CD4-positive, alpha-beta T cell treated with Interferon gamma for 1 hour (primary cell): ENCODE measurements around the gene DYNC1I1.

ENCODE experiments used
- DNase-seq: peaks from one replicate; pipeline ENCODE4 v3.0.0-alpha.2; 2020

Gene DYNC1I1

DNA sequence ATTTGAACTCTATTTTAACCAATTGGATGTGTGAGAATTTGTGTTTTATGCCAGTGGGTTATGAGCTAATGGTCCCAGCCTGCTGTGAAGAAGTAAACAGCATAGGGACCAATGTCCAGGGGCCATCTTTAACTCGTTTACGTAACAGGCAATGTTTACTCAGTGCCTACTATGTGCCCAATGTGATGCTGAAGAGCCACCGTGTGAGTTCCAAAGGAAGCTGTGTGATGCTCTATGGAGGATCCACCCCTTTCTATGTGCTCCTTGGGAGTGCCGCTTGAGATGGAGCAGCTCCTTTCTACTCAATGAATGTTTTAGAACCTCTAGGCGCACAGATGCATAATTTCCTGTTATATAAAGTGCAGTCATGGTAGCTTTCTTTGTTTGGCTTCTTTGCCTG is 21.3 kb downstream of the DYNC1I1 start:
- no peak for DNase-seq

- DNase-seq = no peak
These were observed 22.7 kb downstream of the DYNC1I1 start for GRCh38 chr7:95794917-95795515.

GRCh38 chr7:95796617-95797016 is 24.3 kb downstream of the DYNC1I1 start:
- DNase-seq = no peak

DNA sequence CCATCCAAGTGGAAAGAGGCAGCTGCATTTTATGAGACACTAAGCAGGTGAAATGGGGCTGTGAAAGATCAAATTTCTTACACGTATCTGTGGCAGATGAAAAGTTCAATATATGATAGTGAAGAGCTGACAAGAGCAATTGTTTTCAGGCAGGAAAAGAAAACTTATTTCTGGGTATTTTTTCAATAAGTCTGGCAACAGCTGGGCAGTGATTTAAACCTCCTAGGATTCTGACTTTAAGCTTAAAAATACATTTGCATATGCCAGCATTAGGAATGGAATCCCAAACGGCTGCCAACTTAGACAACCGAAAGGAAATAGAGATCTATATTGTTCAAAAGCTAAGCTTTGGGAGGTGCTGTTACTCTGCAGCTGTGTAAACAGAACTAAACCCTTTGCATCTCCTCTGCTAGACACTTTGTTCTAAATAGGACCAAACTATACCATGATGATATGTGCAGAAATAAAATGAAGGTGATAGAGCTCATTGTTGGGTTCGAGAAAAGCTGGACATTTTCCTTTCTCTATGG is 26.1 kb downstream of the DYNC1I1 start:
- no peak for DNase-seq

DNA sequence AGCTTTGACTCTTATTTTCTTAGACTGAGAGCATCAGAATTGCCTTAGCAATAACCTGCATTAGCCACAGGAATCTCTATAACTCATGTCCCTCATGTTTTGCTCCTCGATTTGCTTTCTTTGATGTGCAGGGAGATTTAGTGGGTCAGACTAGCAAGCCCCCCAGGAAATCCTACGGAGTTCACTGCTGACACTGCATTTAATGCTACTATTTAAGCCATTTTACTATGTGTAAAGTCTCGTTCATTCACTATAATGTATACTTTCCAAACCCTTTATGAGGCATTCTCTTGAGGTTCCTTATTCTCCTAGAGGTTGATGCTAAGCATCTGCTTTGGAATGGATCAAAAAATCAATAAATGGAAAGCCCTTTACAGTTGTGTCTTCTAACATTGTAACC is 28.4 kb downstream of the DYNC1I1 start:
- no peak for DNase-seq

DNA sequence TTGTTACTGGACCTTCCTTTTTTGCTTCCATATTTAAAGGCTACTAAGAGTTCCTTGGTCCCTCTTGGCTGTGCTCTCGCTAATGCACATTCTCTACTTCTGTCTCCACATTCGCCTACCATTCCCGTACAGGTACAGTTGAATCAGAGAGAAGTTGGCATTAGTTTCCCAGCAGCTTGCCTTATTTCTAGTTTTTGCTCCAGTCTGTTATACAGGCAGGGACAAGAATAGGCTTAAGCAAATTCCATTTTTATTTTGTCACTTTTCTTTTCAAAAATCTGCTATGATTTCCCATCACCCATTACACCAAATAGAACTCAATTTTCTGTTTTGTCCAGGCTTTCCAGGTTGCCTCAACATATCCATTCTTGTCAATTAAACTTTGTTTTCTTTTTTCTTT is 29.9 kb downstream of the DYNC1I1 start:
- no peak for DNase-seq

DNA sequence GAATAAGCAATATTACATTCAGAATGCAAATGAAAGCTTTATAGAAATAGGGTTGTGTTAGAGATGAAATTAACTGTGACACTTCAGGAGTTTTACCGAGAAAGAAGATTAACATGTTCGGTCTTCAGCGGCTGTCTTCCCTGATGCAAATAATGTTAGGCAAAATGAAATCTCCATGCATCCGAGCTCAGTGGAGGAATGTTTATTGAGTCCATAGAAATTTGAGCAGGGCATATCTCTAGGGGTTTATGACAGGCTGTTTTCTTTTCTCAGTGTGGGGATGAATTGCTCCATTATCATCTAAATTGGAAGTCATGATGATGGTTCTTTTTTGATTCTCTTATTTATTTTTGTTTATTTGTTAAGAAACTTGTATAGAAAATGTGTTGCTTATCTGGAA is 31.7 kb downstream of the DYNC1I1 start:
- DNase-seq = no peak

GRCh38 chr7:95805909-95806308 is 33.6 kb downstream of the DYNC1I1 start:
- no peak for DNase-seq

DNA sequence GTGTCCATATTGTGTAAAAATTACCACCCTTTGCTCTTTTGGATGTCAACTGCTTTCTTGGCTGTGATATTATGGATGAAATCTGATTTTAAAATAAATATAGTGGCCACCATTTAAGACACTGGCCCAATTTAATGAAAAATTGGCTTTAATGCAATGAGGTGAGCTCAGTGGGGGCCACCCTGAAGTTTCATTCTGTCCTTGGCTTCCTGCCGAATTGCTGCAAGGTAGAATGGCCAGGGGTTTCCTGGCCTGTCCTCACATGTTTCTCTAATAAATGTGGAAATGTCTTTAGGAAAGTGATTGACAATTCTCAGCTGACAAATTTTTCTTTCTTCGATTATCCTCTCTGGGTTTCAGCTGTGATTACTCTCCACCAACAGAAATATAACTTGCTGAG is 36.0 kb downstream of the DYNC1I1 start:
- DNase-seq = no peak

DNA sequence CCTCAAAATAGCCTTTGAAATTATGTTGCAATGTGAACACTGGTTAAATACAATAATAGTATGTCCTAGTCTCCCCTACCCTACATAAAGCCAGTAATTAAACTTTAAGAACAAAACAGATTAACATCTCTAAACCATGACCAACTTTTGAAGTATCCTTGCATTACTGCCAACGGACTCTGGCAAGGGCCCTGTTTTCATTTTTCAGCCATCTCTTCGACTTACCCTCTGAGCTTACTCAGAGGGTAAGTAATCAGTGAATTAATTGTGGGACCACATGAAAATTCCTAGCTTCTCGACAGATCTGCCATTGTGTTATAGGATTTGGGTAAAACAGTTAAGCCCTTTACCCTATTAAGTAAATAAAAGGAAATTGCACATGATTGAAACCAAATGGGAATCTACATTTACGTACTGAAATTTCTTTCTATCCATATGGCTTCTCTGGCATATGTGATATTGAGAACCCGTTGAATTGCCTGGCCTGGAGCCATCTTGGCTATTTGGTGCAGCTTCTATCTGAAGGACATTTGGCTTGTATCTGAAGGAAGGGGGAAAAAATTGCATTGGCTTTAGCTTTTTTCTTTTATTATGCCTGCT is 39.6 kb downstream of the DYNC1I1 start:
- DNase-seq = no peak

- no peak for DNase-seq
These were observed 42.4 kb downstream of the DYNC1I1 start for GRCh38 chr7:95814721-95815120.

GRCh38 chr7:95817866-95818640 is 45.7 kb downstream of the DYNC1I1 start:
- DNase-seq = no peak

GRCh38 chr7:95820778-95821177 is 48.4 kb downstream of the DYNC1I1 start:
- DNase-seq = no peak

GRCh38 chr7:95822717-95823116 is 50.4 kb downstream of the DYNC1I1 start:
- no peak for DNase-seq

DNA sequence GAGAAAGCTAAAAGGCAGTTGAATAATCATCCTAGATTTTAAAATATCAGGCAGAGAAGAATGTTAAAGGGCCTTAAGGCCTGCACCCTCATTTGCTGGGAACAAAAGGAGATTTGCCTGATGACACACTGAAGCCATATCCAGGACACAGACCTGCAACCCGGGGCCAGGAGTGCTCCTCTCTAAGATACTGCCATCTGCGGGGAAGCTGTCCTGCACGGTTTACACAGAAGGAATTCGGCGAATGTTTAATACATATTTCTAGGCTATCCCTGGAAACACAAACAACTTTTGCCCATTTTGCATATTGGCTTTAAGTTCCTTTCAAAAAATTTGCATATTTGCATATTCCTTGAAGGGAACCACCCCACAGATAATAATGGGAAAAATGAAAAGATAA is 52.3 kb downstream of the DYNC1I1 start:
- no peak for DNase-seq

- DNase-seq = no peak
These were observed 56.8 kb downstream of the DYNC1I1 start for GRCh38 chr7:95828824-95829790.

DNA sequence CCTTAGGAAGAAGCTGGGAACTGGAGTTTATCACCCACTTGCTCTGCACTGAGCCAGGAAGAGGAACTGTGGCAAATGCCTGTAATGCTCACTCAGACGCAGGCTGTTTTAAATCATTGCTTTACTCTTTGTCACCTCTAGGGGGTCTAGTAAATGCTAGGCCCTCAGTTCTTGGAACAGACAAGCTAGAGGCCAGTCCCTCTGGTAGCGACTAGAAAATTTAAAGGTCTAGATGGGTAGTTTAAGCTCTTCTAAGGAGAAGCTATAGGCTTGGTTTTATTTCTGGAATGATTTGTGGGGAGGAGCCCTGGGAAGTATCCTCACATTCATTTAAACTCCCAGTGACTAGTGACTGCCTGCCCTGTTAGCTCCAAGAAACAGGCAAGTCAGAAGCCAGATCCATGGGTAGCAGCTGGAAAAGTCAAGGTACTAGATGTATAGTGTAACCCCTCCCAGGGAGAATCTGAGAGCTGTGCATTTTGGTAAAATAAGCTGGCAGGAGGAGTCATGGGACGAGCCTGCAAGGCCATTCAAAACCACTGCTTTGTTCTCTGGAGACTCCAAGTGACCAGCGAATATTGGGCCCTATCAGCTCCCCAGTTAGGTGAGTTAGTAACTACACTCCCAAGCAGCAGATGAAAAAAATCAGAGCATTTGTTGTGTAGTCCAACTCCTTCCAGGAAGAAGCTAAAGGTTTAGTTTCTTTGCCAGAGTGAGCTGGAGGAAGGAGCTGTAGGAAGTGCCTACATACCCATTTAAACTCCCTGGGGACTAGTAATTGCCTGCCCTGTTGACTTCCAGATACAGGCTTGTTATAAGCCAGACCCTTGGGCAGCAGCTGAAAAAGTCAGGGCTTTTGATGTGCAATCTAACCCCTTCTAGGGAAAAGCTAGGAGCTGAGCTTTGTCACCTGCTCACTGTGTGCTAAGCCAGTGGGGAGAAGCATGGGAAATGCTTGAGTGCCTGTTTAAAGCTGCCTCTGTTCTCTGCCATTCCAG is 68.9 kb downstream of the DYNC1I1 start:
- DNase-seq = no peak

DNA sequence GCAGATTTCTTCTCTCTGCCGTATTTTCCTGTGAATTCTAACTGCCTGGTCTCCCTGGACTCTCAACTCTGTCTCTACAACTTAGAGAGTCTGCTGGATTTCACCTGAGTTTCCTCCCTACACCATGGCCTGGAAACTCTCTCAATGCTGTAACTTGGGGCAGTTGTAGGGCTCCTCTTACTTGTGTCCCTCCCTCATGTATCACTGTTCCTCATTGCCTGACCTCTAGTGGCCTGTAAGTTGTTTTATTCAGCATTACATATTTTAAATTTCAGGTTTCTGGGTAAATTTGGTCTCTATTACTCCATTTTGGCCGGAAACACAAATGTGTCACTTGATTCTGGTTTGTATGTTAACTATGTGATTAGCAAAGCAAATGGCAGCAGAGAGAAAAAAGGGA is 70.9 kb downstream of the DYNC1I1 start:
- no peak for DNase-seq

DNA sequence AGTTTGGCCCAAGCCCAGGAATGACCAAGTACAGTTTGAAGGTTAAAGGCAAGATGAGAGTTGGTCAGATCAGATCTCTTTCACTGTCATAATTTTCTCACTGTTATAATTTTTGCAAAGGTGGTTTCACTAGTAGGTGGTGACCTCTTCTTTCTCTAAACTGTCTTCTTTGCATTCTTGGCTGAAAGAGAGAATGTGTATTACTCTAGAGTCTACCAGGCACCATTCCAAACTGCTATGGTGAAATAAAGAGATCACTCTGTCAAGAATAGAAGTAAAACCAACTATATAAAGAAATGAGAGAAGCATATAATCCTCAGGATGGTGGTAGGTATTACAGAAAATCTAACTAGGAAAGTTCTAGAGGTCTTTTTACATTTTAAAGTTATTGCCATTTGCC is 72.7 kb downstream of the DYNC1I1 start:
- DNase-seq = no peak

- no peak for DNase-seq
These were observed 74.7 kb downstream of the DYNC1I1 start for GRCh38 chr7:95847061-95847460.

GRCh38 chr7:95859429-95859828 is 87.1 kb downstream of the DYNC1I1 start:
- no peak for DNase-seq

DNA sequence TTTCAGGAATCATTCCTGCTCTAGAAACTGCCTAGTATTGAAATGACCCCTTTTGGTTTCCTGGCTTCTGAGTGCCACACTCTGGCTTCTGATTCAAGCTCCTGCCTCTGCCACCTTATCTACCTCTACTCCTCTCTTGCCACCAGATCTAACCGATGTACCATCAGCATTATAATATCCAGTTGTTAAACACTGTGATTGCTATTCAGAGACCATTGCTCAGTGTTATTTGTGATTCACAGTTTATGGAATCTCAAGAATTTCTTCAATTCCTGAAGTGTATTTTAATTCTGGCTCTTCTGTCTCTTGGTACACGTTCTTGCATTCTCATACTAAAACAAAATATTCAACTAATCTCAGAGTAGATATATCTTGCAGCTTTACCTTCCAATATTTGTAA is 88.7 kb downstream of the DYNC1I1 start:
- no peak for DNase-seq
